NCI-H2227 (cell line): ENCODE measurements around the gene SMARCC2.
"Not testable (repeated sequence)": the region's sequence is repeated elsewhere in the genome, so short reads cannot be mapped to it uniquely, and the experiment has no call there.

Experiments
- DNase-seq: peaks from one replicate; lab custom pipeline; 2025; ENCODE audit not compliant: unreplicated experiment; lab: John Stamatoyannopoulos, UW

SMARCC2 gene

GRCh38 chr12:56165369-56165768, 23.9 kb downstream of the SMARCC2 start:
- no peak for DNase-seq

- DNase-seq, result no peak
Observed at GRCh38 chr12:56164345-56164729, 24.9 kb downstream of the SMARCC2 start.

GRCh38 chr12:56163533-56164344, 25.5 kb downstream of the SMARCC2 start:
- DNase-seq, result no peak

- no peak for DNase-seq
Observed at GRCh38 chr12:56162468-56163290, 26.6 kb downstream of the SMARCC2 start.

GRCh38 chr12:56161690-56162351, 27.5 kb downstream of the SMARCC2 start:
- DNase-seq, result peak; percentile 8

GRCh38 chr12:56160894-56161689, 28.2 kb downstream of the SMARCC2 start:
- DNase-seq, result no peak

GRCh38 chr12:56160193-56160763, 29.0 kb downstream of the SMARCC2 start:
- DNase-seq, result no peak

- no peak for DNase-seq
Observed at GRCh38 chr12:56159482-56160192, 29.6 kb downstream of the SMARCC2 start.

GRCh38 chr12:56158926-56159461, 30.3 kb downstream of the SMARCC2 start:
- peak; percentile 42 for DNase-seq

- peak; percentile 96 for DNase-seq
Observed at GRCh38 chr12:56158029-56158925, 31.0 kb downstream of the SMARCC2 start, which contains the start of gene MYL6. MYL6 (plus strand) TSS chr12:56158359; CDS start chr12:56158402, 43 bp downstream.

GRCh38 chr12:56157201-56158028, 31.9 kb downstream of the SMARCC2 start:
- DNase-seq, result peak; percentile 84

GRCh38 chr12:56156464-56157200, 32.7 kb downstream of the SMARCC2 start:
- not testable (repeated sequence) for DNase-seq

- DNase-seq, result no peak
Observed at GRCh38 chr12:56155256-56155845, 33.9 kb downstream of the SMARCC2 start.

- no peak for DNase-seq
Observed at GRCh38 chr12:56154818-56155217, 34.5 kb downstream of the SMARCC2 start.

- peak; percentile 87 for DNase-seq
Observed at GRCh38 chr12:56154246-56154771, 35.0 kb downstream of the SMARCC2 start.

- no peak for DNase-seq
Observed at GRCh38 chr12:56153678-56154065, 35.6 kb downstream of the SMARCC2 start.
